HG03469 (cell line): Measurements from ENCODE around the gene ZFPM1.
"Not testable (repeated sequence)": the region's sequence is repeated elsewhere in the genome, so short reads cannot be mapped to it uniquely, and the experiment has no call there.

Source experiments
- ATAC-seq: cut with Tn5 transposase; IDR thresholded peaks from one replicate; pipeline ENCODE4 v1.9.1; 2021; ENCODE audit warnings: mild to moderate bottlenecking, moderate library complexity, moderate number of reproducible peaks; ENCODE audit not compliant: unreplicated experiment

The ZFPM1 gene

DNA sequence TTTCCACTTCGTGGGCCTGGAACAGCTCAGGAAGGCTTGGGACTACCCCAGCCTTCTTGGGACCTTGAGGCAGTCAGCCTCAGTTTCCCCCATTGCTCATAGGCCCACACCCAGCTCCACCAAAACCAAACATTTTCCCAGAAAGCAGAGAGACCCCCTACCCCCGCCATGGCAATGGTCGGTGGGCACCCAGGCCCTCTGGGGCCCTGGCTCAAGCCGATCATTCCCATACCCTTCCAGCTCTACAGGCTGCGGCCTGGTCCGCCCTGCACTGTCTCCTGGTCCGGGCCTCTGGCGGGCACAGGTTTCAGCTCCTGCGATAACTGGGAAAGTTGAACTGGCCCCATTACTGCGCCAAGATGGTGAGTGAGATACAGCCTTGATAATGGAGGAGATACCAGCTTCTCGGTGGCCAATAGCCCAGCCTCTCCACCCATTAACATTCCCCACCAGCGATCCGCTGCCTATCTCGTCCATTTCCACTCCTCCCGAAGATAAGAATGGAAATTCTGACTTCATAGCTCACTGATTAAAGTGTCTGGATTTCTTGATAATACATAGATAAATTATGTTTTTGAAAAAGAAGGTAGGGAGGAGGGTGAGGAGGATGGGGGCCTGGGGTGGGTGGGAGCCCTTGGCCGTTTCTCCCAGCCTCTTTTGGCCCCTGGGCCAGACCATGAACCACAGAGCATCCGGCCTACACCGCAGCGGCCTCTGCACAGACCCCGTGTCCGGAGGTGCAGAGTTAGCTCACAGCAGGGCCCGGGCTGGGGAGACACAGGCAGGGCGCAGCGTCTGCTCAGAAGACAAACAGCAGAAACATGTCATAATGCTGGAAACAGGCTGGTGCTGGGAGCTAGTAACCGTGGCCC, 11.6 kb downstream of the ZFPM1 start:
- ATAC-seq = no peak

DNA sequence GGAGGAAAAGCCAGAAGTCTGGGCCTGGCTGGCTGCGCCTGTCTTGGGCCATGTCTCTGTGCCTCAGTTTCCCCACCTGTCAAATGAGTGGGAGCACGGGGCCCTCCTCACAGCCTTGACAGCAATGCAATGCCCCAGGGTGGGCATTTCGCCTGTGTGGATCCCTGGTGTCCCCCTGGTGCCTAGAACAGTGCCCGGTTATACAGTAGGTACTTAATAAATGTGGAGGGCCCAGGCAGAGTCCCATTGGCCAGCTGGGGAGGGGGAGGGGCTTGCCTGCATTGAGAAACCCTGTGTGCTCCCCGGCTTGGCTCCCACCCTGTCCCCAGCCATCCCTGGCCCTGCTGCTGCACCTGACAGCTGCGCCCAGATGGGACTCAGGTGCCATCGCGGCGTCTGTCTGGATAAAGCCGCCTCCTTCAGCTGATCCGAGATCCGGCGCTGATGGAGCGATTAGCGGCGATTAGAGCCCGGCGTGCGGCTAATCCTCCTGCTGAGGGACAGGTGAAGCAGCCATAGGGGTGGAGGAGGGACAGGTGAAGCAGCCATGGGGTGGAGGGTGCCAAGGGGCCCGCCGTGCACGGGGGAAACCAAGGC, 12.4 kb downstream of the ZFPM1 start:
- ATAC-seq = no peak

DNA sequence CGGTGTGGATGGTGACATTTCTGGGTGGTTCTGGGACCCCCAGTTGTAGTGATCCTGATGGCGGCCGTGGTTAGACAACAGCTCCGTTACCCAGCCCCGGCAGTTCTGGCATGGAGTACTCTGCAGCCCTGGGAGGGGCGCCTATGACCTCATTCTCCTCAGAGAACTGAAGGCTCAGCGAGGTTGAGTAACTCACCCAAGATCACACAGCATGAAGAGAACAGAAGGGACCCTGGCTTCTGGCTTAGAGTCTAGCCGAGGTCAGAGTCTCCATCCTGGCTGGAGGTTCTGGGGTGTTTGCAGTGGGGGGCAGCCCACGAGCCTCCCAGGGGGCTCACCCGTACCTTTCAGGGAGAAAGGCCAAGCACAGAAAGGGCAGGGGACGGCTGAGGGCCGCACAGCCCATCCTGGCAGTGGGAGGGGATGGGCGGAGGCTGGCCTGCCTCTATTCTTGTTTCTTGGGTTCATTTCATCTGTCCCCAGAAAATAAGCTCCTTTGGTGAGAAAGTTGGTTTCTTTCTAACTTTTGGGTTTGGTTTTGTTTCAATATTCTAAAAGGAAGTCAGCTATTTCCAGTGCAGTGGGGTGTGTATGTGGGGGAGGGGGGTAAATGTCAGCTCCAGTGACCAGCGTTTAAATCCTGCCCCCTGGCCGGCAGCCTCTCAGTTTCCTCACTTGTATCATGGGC, 13.2 kb downstream of the ZFPM1 start:
- ATAC-seq = no peak

DNA sequence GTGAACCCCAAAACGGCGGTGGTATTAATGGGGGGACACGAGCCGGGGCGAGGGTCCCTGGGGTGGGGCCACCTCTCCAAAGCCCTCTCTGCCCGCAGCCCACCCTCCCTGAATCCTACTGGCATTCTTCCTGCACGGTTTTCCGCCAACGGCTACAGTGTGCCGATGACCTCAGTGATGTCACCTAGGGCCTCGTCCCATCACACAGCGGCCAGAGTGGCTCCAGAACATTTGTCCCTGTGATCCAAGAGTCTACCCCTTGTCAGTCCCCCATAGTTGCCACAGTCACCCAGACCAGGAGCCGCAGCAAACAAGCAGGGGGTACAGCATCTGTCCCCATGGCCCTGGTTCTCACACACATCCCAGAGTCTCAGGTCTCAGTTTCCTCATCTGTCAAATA, 13.9 kb downstream of the ZFPM1 start:
- no peak for ATAC-seq

DNA sequence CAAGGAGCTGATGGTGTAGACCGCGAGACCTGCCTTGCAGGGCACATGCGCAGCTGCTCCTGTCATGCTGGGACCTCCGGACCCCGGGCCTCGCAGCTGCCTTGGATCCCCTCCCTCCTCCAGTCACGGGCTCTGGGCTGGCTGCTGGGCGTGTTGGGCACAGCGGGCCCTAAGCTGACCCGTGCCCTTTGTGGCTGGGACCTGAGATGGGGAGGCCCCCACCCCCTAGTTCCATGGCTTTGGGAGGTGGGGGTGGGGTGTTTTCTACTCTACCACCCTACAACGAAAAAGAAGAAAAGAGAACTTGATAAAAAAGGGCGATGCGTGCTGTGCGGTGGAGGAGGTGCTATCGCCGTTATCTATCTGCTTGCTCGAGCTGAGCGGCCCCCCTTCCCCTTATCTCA, 14.5 kb downstream of the ZFPM1 start:
- ATAC-seq = no peak

DNA sequence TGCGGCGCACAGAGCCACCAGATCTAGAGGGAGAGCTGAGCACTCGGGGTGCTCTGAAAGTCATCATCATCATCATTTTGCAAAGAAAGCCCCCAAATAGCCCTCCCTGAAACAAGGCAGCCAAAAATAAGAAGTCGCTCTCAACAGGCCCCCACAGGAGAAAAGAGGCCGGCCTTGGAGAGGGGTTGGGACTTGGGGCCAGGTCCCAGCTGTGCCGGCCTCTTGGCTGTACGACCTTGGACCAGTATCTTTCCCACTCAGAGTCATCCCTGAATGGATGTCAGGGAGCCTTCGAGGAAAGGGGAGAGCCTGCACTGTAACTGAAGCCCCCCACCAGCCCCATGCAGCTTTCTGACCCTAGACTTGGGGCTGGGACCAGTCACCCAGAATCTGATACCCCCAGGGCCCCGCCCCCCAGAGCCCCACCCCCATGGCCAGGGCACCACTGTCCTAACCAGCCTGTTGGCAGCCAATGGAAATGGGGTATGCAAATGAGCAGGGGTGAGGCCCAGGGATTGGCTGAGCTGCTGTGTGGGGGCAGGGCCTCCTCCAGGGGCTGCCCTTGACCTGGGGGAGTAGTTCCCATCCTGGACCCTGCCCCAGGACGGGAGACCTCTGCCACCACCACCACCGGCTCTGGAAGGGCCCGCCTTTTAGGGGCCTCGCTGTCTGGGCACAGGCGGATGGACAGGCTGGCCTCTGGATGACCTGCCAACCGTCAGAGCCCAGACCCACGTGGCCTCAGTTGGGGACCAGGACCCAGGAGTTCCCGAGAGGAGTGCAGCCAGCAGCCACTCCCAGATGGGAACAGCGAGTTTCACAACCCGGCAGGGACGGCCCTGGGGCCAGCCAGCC, 15.4 kb downstream of the ZFPM1 start:
- no peak for ATAC-seq

DNA sequence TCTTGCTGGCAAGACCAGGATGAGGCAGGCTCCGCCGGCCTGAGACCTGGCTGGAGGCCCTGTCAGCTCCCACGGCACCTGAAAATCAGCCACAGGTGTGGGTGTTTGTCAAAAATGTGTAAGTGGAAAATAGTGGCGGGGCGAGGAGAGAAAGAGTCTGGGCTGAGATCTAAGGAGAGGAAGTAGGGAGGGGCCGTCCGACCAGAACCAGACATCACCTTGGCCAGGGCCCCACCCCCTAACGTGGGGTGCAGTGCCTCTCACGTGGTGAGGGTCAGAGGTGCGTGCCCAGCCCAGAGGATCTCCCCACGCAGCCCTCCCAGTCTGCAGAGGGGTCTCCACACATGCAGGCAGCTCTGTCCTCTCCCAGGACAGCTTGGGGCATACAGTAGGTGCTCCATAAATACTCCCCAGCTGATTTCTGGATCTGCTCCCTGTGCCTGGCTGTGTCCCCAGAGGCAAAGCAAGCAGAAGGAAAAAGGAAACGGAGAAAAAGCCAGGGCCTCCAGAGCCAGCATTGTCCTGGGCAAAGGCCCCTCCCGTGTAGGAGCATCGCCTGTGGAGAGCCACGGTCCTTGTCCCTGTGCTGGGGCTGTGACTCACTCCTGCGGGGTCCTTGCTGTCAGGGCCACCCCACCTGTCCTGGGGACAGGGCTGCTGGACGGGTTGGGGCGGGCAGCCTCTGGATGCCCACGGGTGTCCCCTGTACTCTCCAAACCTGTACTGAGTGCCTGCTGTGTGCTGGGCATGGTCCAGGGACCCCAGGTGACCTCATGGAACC, 16.7 kb downstream of the ZFPM1 start:
- ATAC-seq = no peak

DNA sequence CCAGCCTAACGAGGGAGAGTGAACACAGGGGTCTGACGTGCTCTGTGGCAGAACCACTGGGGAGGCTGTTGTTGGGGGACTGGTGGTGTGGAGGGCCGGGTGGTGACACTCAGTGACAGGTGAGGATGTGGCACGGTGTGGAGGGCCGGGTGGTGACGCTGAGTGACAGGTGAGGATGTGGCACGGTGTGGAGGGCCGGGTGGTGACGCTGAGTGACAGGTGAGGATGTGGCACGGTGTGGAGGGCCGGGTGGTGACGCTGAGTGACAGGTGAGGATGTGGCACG, 17.3 kb downstream of the ZFPM1 start:
- ATAC-seq = not testable (repeated sequence)

DNA sequence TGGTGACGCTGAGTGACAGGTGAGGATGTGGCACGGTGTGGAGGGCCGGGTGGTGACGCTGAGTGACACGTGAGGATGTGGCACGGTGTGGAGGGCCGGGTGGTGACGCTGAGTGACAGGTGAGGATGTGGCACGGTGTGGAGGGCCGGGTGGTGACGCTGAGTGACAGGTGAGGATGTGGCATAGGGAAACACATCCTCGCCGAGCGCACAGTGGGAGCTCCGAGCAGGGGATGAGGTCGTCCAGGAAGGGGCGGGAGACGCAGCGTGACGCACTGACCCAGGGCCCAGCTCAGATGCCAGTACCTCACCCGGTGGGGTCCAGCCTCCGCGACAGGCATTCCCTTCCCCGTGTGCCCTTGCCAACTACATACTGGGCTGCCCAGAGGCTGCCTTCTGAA, 17.6 kb downstream of the ZFPM1 start:
- ATAC-seq = not testable (repeated sequence)

DNA sequence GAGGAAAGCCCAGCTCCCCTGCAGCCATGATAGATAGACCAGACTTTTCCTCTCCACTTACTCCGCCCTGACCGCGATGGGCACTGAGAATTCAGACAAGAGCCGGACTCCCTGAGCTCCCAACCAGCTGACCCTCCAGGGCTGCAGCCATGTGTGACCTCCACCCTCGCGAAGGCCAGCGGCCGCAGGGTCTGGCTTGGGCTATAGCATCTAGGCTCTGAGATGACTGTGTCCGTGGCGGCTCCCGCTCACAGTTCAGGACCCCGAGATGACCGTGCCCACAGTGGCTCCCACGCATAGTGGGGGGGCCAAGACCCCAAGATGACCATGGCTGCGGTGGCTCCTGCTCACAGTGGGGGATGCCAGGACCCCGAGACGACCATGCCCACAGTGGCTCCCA, 18.0 kb downstream of the ZFPM1 start:
- ATAC-seq = no peak

DNA sequence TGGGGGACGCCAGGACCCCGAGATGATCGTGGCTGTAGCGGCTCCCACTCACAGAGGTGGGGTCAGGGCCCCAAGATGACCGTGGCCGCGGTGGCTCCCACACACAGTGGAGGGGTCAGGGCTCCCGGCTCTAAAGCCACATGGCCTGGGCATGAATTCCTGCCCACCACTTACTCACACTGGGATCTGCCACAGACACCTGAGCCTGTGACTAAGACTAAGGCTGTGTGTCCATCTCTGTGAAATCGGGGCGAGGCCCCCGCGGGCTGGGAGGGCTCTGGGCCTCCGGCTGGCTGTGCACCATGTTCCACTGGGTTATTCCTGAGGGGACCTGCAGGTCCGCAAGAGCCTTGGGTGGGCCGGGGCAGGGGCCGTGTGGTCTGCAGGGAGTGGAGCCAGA, 18.5 kb downstream of the ZFPM1 start:
- no peak for ATAC-seq

DNA sequence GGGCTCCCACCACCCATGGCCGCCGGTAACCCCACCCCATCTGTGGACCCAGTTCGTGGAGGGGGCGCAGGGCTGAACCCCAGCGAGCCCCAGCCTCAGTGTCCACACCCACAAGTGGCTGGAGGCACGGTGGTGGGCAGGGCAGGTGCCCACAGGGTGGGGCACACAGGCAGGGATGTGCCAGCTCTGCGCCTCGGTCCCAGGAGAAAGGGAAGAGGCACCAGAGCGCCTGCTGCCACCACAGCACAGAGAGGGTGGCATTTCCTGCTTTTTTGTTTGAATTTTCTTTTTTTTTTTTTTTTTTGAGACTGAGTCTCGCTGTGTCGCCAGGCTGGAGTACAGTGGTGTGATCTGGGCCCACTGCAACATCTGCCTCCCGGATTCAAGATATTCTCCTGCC, 19.0 kb downstream of the ZFPM1 start:
- no peak for ATAC-seq

DNA sequence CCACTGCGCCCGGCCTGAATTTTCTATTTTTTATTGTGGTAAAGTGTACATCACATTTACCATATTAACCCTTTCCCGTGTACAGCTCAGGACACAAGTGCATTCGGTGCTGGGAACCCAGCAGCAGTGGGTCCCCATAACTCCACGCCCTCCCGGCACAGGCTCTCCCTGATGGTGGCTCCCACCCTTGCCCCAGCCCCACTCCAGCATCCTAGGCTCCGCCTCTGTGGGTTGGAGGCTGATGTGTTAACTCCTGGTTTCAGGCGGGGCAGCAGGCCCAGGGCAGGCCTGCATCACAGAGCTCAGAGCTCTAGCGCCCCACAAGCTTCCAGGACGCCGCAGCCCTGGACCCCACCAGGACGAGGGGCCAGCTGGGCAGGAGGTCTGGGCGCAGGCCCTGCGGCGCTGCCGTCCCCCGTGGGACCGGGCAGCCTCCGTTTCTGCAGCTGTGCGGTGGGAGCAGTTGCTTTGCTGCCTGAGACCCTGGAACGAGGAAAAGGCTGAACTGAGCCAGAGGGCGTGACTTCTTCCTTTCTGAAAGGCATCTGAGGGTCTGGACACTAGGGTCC, 19.6 kb downstream of the ZFPM1 start:
- ATAC-seq = no peak

DNA sequence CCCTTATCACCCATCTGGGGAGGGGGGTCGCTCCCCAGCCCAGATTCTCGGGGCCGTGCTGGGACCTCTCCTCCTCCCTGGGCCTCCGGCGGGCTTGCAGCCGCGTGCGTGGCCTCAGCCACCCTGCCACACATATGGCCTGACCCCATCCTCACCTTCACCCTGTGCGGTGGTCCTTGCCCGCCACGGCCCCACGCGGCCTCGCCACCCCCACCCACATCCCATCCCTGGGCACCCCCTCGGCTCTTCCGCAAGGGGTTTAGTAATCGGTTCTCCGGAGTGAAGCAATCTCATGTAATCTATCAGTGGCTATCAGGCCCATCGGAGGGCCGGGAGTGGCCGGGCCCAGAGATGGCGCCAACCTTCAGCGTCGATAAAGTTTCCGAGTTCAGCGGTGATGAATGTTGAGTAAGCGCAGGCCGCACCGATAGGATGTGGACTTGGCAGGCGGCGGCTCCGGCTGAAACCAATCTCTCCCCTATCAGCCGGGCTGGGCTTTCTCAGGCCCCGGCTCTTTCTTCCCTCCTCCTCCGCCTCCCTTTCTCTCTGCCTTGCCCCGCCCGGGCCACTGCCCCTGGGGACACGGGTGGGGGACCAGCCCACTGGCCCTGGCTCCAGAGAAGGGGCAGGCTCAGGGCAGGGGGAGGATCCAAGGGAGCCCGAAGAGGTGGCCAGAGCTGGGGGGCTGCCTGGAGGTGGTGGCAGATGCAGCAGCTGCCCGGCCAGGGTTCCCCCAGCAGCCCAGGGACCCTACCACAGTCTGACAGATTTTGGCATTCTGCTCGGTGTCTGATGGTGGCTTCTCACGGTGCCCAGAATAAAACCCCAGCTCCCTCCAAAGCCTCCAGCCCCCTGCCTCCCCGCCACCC, 20.8 kb downstream of the ZFPM1 start:
- ATAC-seq = no peak

DNA sequence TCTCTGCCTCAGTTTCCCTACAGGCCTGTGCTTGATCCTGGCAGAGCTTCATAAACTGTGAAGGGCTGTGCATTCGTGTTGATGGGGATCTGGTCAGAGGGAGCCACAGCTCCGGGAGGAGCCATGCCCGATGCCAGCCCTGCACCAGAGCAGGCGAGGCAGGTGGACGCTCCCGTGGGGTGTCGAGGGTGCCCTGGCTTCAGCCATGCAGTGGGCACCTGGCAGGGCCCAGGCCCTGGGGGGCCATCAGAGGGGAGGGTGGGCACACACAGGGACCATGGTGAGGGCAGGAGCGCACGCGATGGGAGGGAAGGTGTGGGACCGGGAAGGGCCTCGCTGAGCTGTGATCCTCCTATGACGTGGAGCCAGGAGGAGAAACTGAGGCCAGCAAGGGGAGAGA, 22.0 kb downstream of the ZFPM1 start:
- ATAC-seq = no peak

DNA sequence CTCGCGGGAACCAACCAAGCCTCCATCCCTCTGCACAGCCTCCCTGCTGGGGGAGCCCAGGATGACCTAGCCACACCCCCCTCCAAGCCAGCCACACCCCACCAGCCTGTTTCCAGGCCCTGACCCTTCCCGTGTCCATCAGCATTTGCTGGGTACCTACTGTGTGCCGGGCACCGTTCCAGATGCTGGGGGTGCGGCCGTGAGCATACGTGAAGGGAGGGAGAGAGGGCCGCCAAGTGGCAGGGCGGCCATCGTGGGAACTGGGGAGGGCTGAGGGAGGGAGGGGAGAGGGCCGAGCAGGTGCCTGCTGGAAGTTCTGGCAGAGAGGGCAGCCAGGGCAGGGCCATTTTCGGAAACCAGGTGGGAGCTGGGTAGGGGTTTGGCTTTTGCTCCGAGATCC, 23.1 kb downstream of the ZFPM1 start:
- ATAC-seq = no peak

DNA sequence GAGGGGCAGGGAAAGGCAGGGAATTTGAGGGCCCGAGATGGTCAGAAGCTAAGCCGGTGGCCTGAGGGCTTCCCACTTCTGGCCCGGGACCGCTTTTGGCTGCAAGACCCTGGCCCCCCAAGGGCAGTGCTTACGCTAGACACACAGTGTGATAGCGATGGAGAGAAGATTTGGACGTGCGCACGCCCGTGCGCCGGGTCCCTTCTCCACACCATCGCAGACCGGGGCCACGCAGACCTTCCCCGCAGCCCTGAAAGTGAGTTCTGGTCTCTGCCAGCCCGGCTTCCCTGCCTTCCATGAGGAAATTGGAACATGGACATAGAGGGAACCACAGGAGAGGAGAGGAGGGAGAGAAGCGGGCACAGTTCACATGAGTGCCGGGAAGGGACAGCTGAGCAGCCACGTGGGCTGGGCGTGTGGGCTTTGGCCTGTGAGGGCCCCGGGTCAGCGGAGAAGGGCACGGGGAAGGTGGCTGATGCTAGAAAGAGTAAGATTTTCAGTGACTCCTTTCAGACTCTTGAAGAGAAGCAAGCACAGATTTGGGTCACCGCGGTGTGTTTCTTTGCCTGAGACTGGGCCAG, 23.8 kb downstream of the ZFPM1 start:
- ATAC-seq = no peak

DNA sequence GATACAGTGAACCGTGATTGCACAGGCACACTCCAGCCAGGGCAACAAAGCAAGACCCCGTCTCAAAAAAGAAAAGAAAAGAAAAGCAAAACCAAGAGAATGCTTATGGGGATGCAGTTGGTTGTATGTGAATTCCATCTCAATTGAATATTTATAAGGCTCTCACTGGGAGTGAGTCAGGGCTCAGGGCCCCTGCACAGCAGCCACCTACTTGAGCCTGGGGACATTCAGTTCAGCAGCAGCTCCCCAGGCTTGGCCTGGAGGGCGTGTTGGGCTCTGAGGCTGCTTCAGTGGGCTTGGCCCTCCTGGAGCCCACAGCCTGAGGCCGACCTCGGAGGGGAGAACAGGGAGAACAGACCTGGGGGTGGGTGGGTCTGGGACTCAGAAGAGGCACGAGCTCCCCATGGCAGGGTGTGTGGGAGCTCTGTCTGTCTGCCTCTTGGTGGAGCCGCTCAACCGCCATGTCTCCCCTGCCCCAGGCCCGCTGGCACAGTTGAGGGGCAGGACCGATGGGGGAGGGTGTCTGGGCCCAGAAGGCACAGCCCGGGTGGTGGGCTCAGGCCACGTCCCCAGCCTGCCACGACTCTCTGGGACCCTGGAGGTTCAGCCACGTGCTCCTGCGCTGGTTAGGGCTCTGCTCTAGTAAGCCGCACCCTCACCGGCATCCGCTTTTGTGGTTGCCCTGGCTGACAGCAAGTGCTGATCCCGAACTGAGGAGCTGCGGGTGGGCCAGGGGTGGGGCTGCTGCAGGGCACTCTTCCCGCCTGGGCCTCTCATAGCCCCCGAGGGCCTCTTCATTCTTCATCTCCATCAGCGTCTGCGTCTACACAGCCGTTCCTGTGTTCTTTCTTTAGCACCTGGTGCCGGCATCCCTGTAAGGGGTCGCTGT, 24.8 kb downstream of the ZFPM1 start:
- no peak for ATAC-seq
